H1 (cell line): Measurements from ENCODE around the gene AKR1B1. TPM values are rescaled to one million over a fixed set of nuclear protein-coding genes. Genes with fewer than 3 reads are reported as not detected.

ENCODE experiments used
- CTCF ChIA-PET: fragments of 300-600 bp; sonication (Branson Sonifier 250); formaldehyde crosslinking; loops from one replicate; lab custom pipeline; 2021; ENCODE audit not compliant: partially characterized antibody; lab: Charles Lee
- POLR2A ChIA-PET: fragments of 300-600 bp; sonication (Branson Sonifier 250); formaldehyde crosslinking; loops from one replicate; lab custom pipeline; 2021; ENCODE audit warnings: inconsistent platforms; ENCODE audit not compliant: partially characterized antibody; lab: Charles Lee
- DNase-seq, 2 experiments: peaks; one replicate each; pipeline versions ENCODE4 v3.0.0 to v3.0.0-alpha.2; 2010 to 2022; ENCODE audit warnings: low spot score in 2 of 2, low read depth in 1 of 2, mixed read lengths in 1 of 2
- FAIRE-seq: peaks from 2 replicates; lab custom pipeline; 2011; peaks lifted over from hg19 to GRCh38; lab: Jason Lieb, UNC
- H2AFZ ChIP-seq: 2 replicates; pipeline ENCODE4 v1.8.1; 2012; ENCODE audit warnings: low read length, inconsistent platforms
- H2AK5ac ChIP-seq: 2 replicates; pipeline ENCODE4 v1.6.1; 2013; ENCODE audit warnings: low read depth, low read length
- H2BK120ac ChIP-seq: replicated peaks from 2 replicates; pipeline ENCODE3; 2013; ENCODE audit warnings: low read depth, low read length, inconsistent platforms
- H2BK12ac ChIP-seq: 2 replicates; pipeline ENCODE4 v1.6.1; 2013; ENCODE audit warnings: low read depth, low read length
- H2BK15ac ChIP-seq: 2 replicates; pipeline ENCODE4 v1.6.1; 2013; ENCODE audit warnings: low read length
- H2BK20ac ChIP-seq: 2 replicates; pipeline ENCODE4 v1.6.1; 2013; ENCODE audit warnings: low read length
- H2BK5ac ChIP-seq: 2 replicates; pipeline ENCODE4 v1.6.1; 2013; ENCODE audit warnings: low read depth, low read length
- H3K14ac ChIP-seq: 2 replicates; pipeline ENCODE4 v1.6.1; 2013; ENCODE audit warnings: inconsistent platforms; ENCODE audit not compliant: insufficient read length
- H3K18ac ChIP-seq: 2 replicates; pipeline ENCODE4 v1.6.1; 2013; ENCODE audit warnings: low read length; ENCODE audit errors: extremely low read depth
- H3K23ac ChIP-seq: 2 replicates; pipeline ENCODE4 v1.6.1; 2013; ENCODE audit warnings: inconsistent platforms; ENCODE audit not compliant: insufficient read length
- H3K23me2 ChIP-seq: 2 replicates; pipeline ENCODE4 v1.6.1; 2013; ENCODE audit warnings: low read depth, low read length
- H3K27ac ChIP-seq: 2 replicates; pipeline ENCODE4 v1.6.1; 2011; ENCODE audit warnings: low read depth, low read length, inconsistent platforms
- H3K27me3 ChIP-seq, 4 experiments: replicated peaks in 1 of 4; 1 replicate in 1 of 4; 2 replicates in 3 of 4; pipeline versions ENCODE4 v1.6.1 to v1.8.1; 2011 to 2013; ENCODE audit warnings: low read length in 3 of 4, mild to moderate bottlenecking in 3 of 4, inconsistent platforms in 2 of 4, mixed read lengths in 2 of 4, moderate library complexity in 1 of 4; ENCODE audit not compliant: control insufficient read depth in 3 of 4, insufficient read depth in 3 of 4; ENCODE audit errors: extremely low read depth in 1 of 4
- H3K36me3 ChIP-seq, 4 experiments: 2 replicates each; pipeline versions ENCODE4 v1.6.1 to v1.8.1; 2011 to 2013; ENCODE audit warnings: mild to moderate bottlenecking in 4 of 4, low read length in 3 of 4, moderate library complexity in 2 of 4, control low read depth in 1 of 4, inconsistent platforms in 1 of 4; ENCODE audit not compliant: insufficient read depth in 4 of 4, control insufficient read depth in 2 of 4
- H3K4ac ChIP-seq: replicated peaks from 2 replicates; pipeline ENCODE3; 2013; ENCODE audit warnings: low read length, low read depth, mixed read lengths, inconsistent platforms; ENCODE audit not compliant: insufficient read length
- H3K4me1 ChIP-seq, 4 experiments: replicated peaks in 1 of 4; 1 replicate in 1 of 4; 2 replicates in 3 of 4; pipeline versions ENCODE4 v1.6.1 to v1.8.1; 2011 to 2013; ENCODE audit warnings: low read length in 3 of 4, inconsistent platforms in 2 of 4, mixed read lengths in 1 of 4; ENCODE audit not compliant: insufficient read depth in 4 of 4, control insufficient read depth in 3 of 4
- H3K4me2 ChIP-seq, 2 experiments: 2 replicates each; pipeline versions ENCODE4 v1.6.1 to v1.8.1; 2011 to 2013; ENCODE audit warnings: low read depth in 2 of 2, low read length in 2 of 2, control low read depth in 1 of 2, inconsistent platforms in 1 of 2, mild to moderate bottlenecking in 1 of 2; ENCODE audit not compliant: insufficient read depth in 1 of 2
- H3K4me3 ChIP-seq, 4 experiments: fragments of 200-600, 300-600 bp in 1 of 4; sonication (generic), shearing (Covaris generic), sonication (Bioruptor Twin) in 1 of 4; 2 replicates each; pipeline versions ENCODE4 v1.5.1 to v1.8.1; 2011 to 2016; ENCODE audit warnings: low read length in 4 of 4, low read depth in 3 of 4, control low read depth in 2 of 4, inconsistent platforms in 2 of 4, mild to moderate bottlenecking in 2 of 4, mixed read lengths in 1 of 4, moderate library complexity in 1 of 4; ENCODE audit not compliant: insufficient read depth in 2 of 4; ENCODE audit errors: extremely low read depth in 1 of 4
- H3K56ac ChIP-seq: replicated peaks from 2 replicates; pipeline ENCODE3; 2013; ENCODE audit warnings: low read depth, mild to moderate bottlenecking, mixed read lengths, low read length, inconsistent platforms; ENCODE audit not compliant: insufficient read length
- H3K79me1 ChIP-seq: 2 replicates; pipeline ENCODE4 v1.6.1; 2013; ENCODE audit warnings: low read depth, low read length, control low read depth
- H3K79me2 ChIP-seq, 2 experiments: 2 replicates each; pipeline versions ENCODE4 v1.6.1 to v1.8.1; 2012 to 2013; ENCODE audit warnings: low read length in 2 of 2, mild to moderate bottlenecking in 2 of 2, inconsistent platforms in 1 of 2; ENCODE audit not compliant: insufficient read depth in 2 of 2, control insufficient read depth in 1 of 2
- H3K9ac ChIP-seq, 4 experiments: replicated peaks in 1 of 4; 1 replicate in 1 of 4; 2 replicates in 3 of 4; pipeline versions ENCODE4 v1.6.1 to v1.8.1; 2011 to 2013; ENCODE audit warnings: low read depth in 3 of 4, low read length in 3 of 4, control low read depth in 2 of 4, mild to moderate bottlenecking in 2 of 4, moderate library complexity in 2 of 4, inconsistent platforms in 1 of 4; ENCODE audit errors: extremely low read depth in 1 of 4
- H3K9me3 ChIP-seq, 2 experiments: 2 replicates each; pipeline versions ENCODE4 v1.6.1 to v1.8.1; 2012 to 2013; ENCODE audit warnings: mild to moderate bottlenecking in 2 of 2, moderate library complexity in 2 of 2, control low read depth in 1 of 2, inconsistent platforms in 1 of 2, low read depth in 1 of 2, low read length in 1 of 2, mixed read lengths in 1 of 2; ENCODE audit not compliant: insufficient read depth in 2 of 2
- H4K20me1 ChIP-seq, 2 experiments: replicated peaks in 1 of 2; 2 replicates each; pipeline versions ENCODE3 to v1.8.1; 2011 to 2013; ENCODE audit warnings: inconsistent platforms in 2 of 2, low read length in 2 of 2, mild to moderate bottlenecking in 1 of 2; ENCODE audit not compliant: insufficient read depth in 2 of 2, control insufficient read depth in 1 of 2
- H4K5ac ChIP-seq: 2 replicates; pipeline ENCODE4 v1.6.1; 2013; ENCODE audit warnings: low read length, low read depth, mixed read lengths, inconsistent platforms; ENCODE audit not compliant: insufficient read length
- H4K8ac ChIP-seq: 2 replicates; pipeline ENCODE4 v1.8.0; 2013; ENCODE audit warnings: mild to moderate bottlenecking, moderate library complexity, low read length, inconsistent platforms; ENCODE audit not compliant: insufficient read depth; ENCODE audit errors: extremely low read depth
- H4K91ac ChIP-seq: replicated peaks from 2 replicates; pipeline ENCODE3; 2013; ENCODE audit warnings: low read length, mixed read lengths, inconsistent platforms; ENCODE audit not compliant: insufficient read length
- HDAC6 ChIP-seq: IDR thresholded peaks from one replicate; pipeline ENCODE4 v1.7.1; 2012; ENCODE audit warnings: low read depth, mild to moderate bottlenecking, inconsistent platforms, low read length, moderate library complexity
- WGBS, 2 experiments: shearing (Covaris generic) in 1 of 2; methylation state at CpG; one replicate each; pipeline versions ENCODE4 v1.1.6 to v1.1.7; 2013 to 2015; ENCODE audit warnings: low lambda C conversion rate in 2 of 2, mixed read lengths in 2 of 2, inconsistent platforms in 1 of 2, low coverage in 1 of 2, missing lambda C conversion rate in 1 of 2; ENCODE audit not compliant: insufficient replicate concordance in 2 of 2, insufficient coverage in 1 of 2, insufficient read length in 1 of 2; ENCODE audit errors: extremely low coverage in 1 of 2, missing lambda C conversion rate in 1 of 2; 5-methylcytosine and 5-hydroxymethylcytosine counted together
- polyA plus RNA-seq, 7 experiments: library from polyadenylated mRNA; depleted of rRNA in 3 of 7; stranded (reverse) in 5 of 7; unstranded in 2 of 7; fragments of >200 nt in 5 of 7; fragments of 200-250 nt in 2 of 7; gene quantifications; 1 replicate in 5 of 7; 2 replicates in 1 of 7; 4 replicates in 1 of 7; pipeline versions ENCODE4 v1.2.1 to v1.2.3, GENCODE V29; 2011 to 2013; ENCODE audit warnings: missing spikeins in 2 of 7, mixed read lengths in 2 of 7
- total RNA-seq: library from RNA; stranded (reverse); fragmentation: NEBNext Ultra II Directional; extraction: Animal tissue kit (Norgen Biotek cat#: 25700); gene quantifications from 2 replicates; pipeline ENCODE4 v1.2.1, GENCODE V29; 2021

AKR1B1 gene
- total and polyA plus RNA-seq, 2 of the 8 experiments (the other 6 are each of a cell fraction or from before 2014, with no cell fraction given), result 195 to 273 TPM

- Histone ChIP-seq H2BK15ac (no peak overlapping the region), H3K23me2 (no peaks in the 10 kb centered on the region), H3K4ac (no peak overlapping the region), H3K4me1 (no peaks in the 10 kb centered on the region), H4K91ac (no peak overlapping the region), H2AFZ (no peak overlapping the region), H2BK5ac (no peak overlapping the region), H2AK5ac (no peak overlapping the region), H2BK20ac (no peak overlapping the region), H3K79me2 (no peaks in the 10 kb centered on the region), H3K4me3 (no peak overlapping the region), H3K9me3 (no peaks in the 10 kb centered on the region), H4K20me1 (peaks cover 0 to 1% of the 10 kb centered on the region in 2 experiments), H2BK120ac (no peak overlapping the region), H3K27ac (no peak overlapping the region), H3K9ac (no peak overlapping the region), H3K56ac (no peak overlapping the region), H3K18ac (no peak overlapping the region), H3K36me3 (peaks cover 20 to 67% (median 50%) of the 10 kb centered on the region in 4 experiments; a peak in 7 of 8 replicates), H3K27me3 (no peaks in the 10 kb centered on the region), H3K23ac (no peak overlapping the region), H3K79me1 (no peaks in the 10 kb centered on the region), H4K8ac (no peak overlapping the region), H3K14ac (no peak overlapping the region), H2BK12ac (no peak overlapping the region), H4K5ac (no peak overlapping the region), H3K4me2 (no peak overlapping the region)
- DNase-seq, result no peak
- TF ChIP-seq HDAC6, result no peak
- 93% methylated on average over 9 of the region's 9 CpGs; no CpG with 5 or more reads in 1 of the 2 experiments for WGBS, 2 experiments
- ChIA-PET POLR2A (interaction anchor here (1.4 kb wide), 1 partner anchor 8 kb away, joined by 3 read pairs; no protein-coding TSS in a partner anchor), CTCF (interaction anchor here (0.6 to 7.8 kb wide), 7 partner anchors 10 to 163 kb away, joined by 3 to 43 read pairs (median 4); partner anchors contain the start of gene AKR1B1)
- FAIRE-seq, result no peak
Measured at GRCh38 chr7:134442441-134443220, 16.3 kb downstream of the AKR1B1 start.
